ENCODE data around the gene PAX7.
"Not testable (repeated sequence)": the region's sequence is repeated elsewhere in the genome, so short reads cannot be mapped to it uniquely, and the experiment has no call there.

DNA sequence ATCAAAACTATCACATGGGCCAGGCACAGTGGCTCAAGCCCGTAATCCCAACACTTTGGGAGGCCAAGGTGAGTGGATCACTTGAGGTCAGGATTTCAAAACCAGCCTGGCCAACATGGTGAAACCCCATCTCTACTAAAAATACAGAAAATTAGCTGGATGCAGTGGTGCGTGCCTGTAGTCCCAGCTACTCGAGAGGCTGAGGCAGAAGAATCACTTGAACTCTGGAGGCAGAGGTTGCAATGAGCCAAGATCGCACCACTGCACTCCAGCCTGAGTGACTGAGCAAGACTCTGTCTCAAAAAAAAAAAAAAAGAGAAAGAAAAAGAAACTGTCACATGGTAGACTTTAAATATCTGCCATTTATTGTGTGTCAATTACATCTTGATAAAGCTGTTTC is 44.6 kb upstream of the PAX7 start:
- TF ChIP-seq, protein P1, sequence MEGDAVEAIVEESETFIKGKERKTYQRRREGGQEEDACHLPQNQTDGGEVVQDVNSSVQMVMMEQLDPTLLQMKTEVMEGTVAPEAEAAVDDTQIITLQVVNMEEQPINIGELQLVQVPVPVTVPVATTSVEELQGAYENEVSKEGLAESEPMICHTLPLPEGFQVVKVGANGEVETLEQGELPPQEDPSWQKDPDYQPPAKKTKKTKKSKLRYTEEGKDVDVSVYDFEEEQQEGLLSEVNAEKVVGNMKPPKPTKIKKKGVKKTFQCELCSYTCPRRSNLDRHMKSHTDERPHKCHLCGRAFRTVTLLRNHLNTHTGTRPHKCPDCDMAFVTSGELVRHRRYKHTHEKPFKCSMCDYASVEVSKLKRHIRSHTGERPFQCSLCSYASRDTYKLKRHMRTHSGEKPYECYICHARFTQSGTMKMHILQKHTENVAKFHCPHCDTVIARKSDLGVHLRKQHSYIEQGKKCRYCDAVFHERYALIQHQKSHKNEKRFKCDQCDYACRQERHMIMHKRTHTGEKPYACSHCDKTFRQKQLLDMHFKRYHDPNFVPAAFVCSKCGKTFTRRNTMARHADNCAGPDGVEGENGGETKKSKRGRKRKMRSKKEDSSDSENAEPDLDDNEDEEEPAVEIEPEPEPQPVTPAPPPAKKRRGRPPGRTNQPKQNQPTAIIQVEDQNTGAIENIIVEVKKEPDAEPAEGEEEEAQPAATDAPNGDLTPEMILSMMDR (IDR thresholded peaks at IDR 0.05 in 4 of 5, conservative IDR thresholded peaks at IDR 0.05 in 1 of 5): not testable (repeated sequence)
- not testable (repeated sequence) for TF ChIP-seq POLR2A (IDR thresholded peaks at IDR 0.05)
